Hindlimb muscle (tissue), 1 donor: ENCODE measurements around the gene XXYLT1. TPM values are rescaled to one million over a fixed set of nuclear protein-coding genes. Genes with fewer than 3 reads are reported as not detected.
A peak's percentile ranks its signal among the peaks of the same experiment; 100 is the strongest.
"Not testable (repeated sequence)": the region's sequence is repeated elsewhere in the genome, so short reads cannot be mapped to it uniquely, and the experiment has no call there.

Source experiments
- DNase-seq: peaks from one replicate; pipeline ENCODE4 v3.0.0-alpha.2; 2013
- polyA plus RNA-seq: library from polyadenylated mRNA; unstranded; fragments of 120-200 nt; gene quantifications from one replicate; pipeline ENCODE4 v1.2.1, GENCODE V29; 2013; ENCODE audit not compliant: insufficient read length

XXYLT1 gene
- polyA plus RNA-seq, 1 donor: 23.0 TPM

DNA sequence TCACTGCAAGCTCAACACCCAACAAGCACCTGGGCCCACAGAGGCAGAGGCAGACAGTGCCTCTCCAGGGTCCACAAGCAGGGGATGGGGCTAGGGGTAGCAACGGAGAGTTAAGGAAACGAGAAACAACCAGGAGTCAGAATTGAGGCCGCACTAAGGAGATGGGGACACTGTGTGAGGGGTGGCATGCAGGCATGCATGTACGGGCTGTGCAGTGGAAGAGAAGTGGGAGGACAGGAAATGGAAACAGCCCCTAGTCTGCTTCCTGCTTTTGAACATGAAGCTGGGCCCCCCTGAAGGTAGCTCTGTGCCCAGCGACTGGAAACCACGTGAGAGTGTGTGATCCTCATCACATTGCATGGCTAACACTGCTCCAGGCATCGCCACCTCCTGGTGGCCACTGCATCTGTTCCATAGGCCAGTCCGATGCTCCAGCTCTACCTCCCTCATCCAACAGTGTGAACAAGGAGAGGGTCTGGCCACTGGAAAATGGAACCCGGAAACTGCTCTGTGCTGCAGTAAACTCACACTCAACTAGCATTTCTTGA, 44.0 kb downstream of the XXYLT1 start:
- no peak for DNase-seq

DNA sequence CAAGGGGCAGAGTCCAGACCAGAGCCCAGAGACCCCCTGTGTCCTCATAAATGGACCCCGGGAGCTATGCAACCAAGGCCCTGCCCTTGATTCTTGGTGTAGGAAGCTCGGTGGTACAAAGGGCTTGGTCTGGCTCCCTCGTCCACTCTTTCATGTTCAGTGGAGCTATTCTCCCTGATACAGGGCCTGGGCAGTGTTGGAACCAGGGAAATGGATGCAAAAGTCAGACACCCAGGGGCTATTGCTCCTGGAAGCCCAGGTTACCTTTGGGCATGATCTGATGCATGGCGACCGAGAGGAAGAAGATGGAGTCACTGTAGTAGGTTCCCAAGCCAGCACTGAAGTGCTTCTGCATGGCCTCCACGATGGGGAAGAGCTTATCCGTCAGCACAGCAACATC, 44.5 kb downstream of the XXYLT1 start:
- no peak for DNase-seq

DNA sequence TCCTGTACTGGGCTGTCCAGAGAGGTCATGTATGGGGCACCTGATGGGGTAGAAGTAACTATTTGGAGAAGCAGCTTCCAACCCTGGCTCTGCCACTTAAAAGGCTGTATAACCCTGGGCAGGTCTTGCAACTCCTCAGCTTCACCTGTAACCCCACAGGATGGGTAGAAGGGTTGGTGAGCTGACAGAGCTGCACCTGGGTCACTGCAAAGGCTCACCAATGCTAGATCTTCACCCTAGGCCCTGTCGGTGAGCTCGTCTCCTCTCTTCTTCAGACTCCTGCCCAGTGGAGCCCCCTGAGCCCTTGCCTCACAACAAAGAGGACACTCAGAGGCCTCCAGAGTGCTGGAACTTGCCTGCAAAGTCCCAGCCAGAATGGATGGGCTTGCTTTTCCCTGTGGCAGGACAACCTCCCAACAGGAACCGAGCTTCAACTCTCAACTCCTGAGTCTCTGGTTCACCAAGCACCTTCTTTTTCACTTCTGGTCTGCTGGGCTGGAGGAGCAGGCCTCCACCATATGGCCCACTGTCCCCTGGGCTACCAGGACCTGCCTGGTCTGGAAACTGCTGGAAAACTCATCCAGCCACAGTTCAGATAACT, 45.9 kb downstream of the XXYLT1 start:
- DNase-seq: no peak

DNA sequence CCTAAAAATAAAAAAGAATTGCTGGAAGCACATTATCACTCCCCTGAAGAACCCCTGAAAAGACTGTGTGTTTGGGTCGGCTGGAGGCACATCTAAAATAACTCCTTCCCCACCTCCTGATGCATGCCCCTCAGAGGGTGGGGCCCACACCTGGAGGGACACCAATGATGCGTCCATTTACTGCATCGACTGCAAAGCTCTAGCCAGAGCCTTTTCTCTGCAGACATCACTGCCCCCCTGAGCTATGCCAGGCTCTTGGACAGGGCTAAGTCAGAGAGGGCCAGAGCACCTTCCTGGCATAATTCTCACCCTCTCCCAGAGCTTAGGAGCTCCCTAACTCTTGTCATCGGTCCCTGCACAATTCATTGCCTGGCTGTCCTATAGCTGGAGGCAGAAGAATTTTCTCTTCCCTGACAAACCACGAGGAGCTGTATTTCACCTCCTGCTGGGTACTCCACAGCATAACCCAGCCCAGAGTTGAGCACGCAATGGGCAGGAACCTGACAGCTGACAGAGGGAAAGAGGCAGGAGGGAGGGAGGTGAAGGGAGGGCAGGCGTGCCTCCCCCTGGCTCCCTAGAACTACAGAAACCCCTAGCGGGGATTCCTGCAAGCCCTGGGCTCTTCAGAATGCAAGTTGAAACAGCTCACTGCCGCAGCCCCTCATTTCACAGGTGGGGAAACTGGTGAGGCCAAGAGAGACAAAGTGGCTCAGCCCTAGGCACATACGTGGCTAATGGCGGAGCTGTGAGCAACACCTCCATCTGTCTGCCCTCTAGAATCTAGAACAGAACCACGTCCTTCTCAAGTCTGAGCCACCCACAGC, 46.6 kb downstream of the XXYLT1 start:
- DNase-seq: no peak

DNA sequence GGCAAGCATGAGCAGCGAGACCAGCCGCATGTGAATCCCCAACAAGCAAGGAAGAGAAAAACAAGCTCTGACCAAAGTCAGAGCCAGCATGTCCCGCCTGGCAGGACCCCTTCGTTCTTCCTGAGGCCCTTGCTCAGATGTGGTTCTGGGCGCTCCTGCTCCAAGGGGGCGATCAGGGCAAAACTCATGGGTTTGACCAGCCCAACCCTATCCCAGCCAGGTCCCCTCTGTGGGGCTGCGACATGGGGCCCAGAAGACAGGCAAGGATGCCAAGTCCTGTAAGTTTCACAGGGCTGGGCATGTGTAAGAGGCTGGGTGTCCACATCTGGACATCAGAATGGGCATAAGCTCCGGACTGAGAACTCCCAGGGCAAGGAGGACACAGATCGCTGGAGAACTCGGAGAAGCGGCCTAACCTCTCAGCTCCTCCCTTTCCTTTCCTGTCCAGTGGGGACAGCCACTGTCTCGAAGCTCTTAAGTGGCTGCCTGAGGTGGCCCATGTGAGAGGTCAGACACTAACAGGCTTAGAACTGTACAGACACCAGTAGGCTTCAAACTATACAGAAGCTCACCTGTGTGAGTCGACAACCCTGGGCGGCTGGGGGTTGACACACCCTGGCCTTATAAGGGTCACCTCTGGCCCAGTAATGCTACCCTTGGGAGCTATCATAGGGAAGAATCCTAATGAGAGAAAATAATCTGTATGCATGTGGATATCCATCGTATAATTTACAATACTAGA, 48.9 kb downstream of the XXYLT1 start:
- no peak for DNase-seq

DNA sequence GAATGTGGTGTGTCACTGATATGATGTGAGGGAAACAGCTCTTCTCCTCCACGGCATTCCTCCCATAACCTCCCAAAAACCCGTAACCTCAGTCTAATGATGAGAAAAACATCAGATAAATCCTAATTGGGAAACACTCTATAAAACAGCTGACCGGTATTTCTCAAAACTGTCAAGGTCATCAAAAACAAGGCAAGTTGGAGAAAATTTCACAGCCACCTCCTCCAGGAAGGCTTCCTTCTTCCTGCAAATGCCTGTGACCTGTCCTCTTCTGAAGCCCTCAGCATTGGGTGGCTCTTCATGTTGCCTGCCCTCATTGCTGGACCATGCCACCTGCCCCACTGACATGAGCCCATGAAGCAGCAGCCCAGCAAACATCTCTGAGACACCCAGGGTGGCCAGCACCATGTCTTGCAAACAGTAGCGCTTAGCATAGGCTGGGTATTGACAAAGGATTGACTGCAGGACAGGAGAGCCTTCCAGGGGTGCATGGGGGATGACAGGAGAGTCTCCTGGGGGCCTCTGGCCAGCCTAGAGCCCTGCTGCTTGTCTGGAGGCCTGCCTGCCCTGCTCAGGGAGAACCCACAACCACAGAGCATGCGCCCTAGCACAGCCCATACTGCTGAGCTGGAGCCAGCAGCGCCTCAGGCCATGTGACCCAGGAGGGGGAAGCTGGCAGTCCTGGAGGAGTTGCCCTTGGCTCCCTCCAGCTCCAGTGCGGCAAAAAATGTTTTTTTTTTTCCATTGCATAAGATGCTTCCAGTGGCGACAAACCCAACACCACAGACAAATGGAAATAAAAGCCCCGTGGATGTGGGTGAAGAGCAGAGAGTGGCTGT, 49.7 kb downstream of the XXYLT1 start:
- no peak for DNase-seq

DNA sequence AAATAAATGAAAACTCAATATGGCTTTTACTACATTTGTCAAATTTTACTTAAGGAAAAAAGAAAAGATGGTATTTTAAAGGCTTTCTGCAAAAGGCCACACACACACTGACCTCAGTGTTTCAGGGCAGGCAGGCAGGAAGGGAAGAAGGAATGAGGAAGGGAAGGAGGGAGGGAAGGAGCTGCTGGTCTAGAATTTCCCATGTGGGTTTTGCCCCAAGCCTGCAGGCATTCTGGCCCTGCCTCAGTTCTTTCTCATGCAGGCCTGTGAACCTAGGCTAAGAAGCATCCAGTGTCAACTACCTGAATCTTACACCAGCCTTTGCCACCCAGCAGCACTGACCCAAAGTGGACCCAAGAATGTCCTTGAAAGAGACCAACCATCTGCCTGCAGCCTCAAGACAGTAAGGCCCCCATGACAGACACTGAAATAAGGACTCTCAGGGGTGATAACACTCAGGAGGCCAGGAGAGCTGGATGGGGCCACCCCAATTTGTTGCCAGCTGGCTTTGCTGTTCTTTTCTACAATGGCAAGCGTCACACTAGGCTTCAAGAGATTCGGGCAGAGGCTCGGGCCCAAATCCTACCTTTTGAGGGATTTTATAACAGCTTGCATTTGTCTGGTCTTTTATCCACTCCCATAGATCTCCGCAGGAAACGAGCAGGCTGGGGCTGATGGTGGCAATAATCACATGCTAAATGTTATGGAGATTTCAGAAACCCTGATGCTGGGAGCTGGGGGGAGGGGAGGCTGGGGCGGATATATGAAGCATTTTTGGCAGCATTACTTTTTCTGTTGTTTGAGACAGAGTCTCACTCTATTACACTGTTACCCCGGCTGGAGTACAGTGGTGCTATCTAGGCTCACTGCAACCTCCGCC, 51.4 kb downstream of the XXYLT1 start:
- no peak for DNase-seq

GRCh38 chr3:195218331-195218730, 52.6 kb downstream of the XXYLT1 start:
- DNase-seq: not testable (repeated sequence)

DNA sequence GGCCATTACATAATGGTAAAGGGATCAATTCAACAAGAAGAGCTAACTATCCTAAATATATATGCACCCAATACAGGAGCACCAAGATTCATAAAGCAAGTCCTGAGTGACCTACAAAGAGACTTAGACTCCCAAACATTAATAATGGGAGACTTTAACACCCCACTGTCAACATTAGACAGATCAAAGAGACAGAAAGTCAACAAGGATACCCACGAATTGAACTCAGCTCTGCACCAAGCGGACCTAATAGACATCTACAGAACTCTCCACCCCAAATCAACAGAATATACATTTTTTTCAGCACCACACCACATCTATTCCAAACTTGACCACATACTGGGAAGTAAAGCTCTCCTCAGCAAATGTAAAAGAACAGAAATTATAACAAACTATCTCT, 55.4 kb downstream of the XXYLT1 start:
- not testable (repeated sequence) for DNase-seq

GRCh38 chr3:195214381-195214780, 56.6 kb downstream of the XXYLT1 start:
- DNase-seq: no peak

GRCh38 chr3:195213639-195214315, 57.2 kb downstream of the XXYLT1 start:
- DNase-seq: no peak

DNA sequence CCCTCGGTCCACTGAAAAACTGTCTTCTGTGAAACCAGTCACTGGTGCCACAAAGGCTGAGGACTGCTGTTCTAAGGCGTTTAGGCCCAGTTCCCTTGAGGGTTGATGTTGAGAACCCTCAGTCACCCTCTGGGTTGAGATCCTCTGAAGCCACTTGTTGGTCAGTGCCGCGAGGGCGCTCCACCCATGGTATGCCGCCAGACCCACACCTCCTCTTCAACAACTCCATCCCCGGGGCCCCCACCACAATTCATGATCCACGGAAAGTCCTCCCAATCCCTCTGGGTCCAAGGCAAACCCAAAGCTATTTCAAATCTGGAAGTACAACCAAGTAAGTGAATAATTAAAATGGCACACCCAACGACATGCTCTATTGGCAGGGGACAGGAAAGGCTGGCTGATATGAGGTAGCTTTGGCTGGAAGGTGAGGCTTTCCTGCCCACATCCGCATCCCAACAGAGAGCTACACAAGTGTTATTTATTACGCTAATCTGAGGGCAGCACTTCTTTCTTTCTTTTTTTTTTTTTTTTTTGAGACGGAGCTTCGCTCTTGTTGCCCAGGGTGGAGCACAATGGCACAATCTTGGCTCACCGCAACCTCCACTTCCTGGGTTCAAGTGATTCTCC, 58.1 kb downstream of the XXYLT1 start:
- no peak for DNase-seq

- DNase-seq: no peak
These were observed 58.8 kb downstream of the XXYLT1 start for GRCh38 chr3:195212033-195212748.

DNA sequence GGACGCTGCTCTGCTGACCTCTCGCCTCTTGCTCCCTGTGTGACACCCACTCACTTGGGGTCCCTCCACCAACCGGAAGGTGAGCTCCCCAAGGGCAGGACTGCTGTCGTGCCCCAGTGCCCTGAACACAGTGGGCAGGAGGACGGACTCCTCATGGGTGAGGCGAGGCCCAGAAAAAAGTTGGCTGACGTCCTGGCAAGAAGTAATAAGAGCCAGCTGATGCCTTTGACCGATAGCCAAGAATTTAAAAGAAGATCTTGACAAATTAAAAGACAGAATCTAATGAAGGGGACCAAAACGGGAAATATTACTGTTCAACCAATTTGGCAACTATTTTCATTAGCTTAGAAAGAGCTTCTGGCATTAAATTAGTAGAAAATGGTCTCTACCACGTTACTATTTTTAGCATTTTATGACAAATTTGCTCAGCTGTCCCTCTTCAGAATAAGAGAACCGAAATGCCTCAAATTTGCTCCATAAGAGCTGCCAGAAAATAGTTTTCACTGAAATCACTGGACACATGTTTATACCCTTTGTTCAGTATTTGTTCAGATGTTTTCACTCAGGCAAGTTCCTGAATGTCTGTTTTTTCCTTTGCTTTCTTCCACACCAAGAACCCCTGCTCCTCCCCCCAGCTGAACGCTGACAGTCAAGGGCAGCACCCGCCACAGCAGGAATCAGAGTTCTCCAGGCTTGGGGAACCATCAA, 60.5 kb downstream of the XXYLT1 start:
- peak; percentile 86 for DNase-seq

- peak; percentile 73 for DNase-seq
These were observed 61.1 kb downstream of the XXYLT1 start for GRCh38 chr3:195209847-195210265.

GRCh38 chr3:195209083-195209846, 61.7 kb downstream of the XXYLT1 start:
- peak; percentile 70 for DNase-seq

- DNase-seq: no peak
These were observed 62.3 kb downstream of the XXYLT1 start for GRCh38 chr3:195208631-195209030.

GRCh38 chr3:195208183-195208582, 62.8 kb downstream of the XXYLT1 start:
- no peak for DNase-seq
